Natural killer cell (primary cell): ENCODE measurements around the gene SERPINA12. TPM values are rescaled to one million over a fixed set of nuclear protein-coding genes. Genes with fewer than 3 reads are reported as not detected.

Experiments used
- ATAC-seq, 3 donors: fragments of 150-1000 bp in 2 of 3; fragments of 200-7000 bp in 1 of 3; cut with Tn5 transposase; 1 replicate in 1 of 3; 2 replicates in 2 of 3; pipeline ENCODE4 v1.10.0; 2021; ENCODE audit warnings: mild to moderate bottlenecking in 2 of 3, moderate library complexity in 2 of 3
- DNase-seq, 2 donors: peaks; one replicate each; pipeline versions ENCODE4 v3.0.0 to v3.0.0-alpha.2; 2013 to 2021; ENCODE audit warnings: mixed read lengths in 1 of 2
- H3K27ac ChIP-seq: one replicate; pipeline ENCODE4 v1.5.1; 2013; ENCODE audit warnings: mild to moderate bottlenecking, low read length
- H3K27me3 ChIP-seq: one replicate; pipeline ENCODE4 v1.6.1; 2013; ENCODE audit warnings: low read length; ENCODE audit not compliant: control insufficient read depth, insufficient read depth
- H3K36me3 ChIP-seq: one replicate; pipeline ENCODE4 v1.6.1; 2013; ENCODE audit warnings: low read length; ENCODE audit not compliant: control insufficient read depth, insufficient read depth
- H3K4me1 ChIP-seq: one replicate; pipeline ENCODE4 v1.6.1; 2013; ENCODE audit warnings: low read length; ENCODE audit not compliant: control insufficient read depth, insufficient read depth
- H3K4me3 ChIP-seq: one replicate; pipeline ENCODE4 v1.5.1; 2013; ENCODE audit warnings: low read length
- H3K9me3 ChIP-seq: one replicate; pipeline ENCODE4 v1.6.1; 2013; ENCODE audit warnings: low read length; ENCODE audit not compliant: control insufficient read depth, insufficient read depth
- H3K27ac Mint-ChIP-seq, 2 donors: one replicate each; pipeline ENCODE4 v1.8.0; 2022; ENCODE audit warnings: mild to moderate bottlenecking in 2 of 2, mixed read lengths in 2 of 2, moderate library complexity in 1 of 2
- H3K27me3 Mint-ChIP-seq, 2 donors: one replicate each; pipeline ENCODE4 v1.8.0; 2022; ENCODE audit warnings: low read depth in 2 of 2, mixed read lengths in 2 of 2
- H3K36me3 Mint-ChIP-seq: one replicate; pipeline ENCODE4 v1.8.0; 2022; ENCODE audit warnings: mixed read lengths
- H3K4me1 Mint-ChIP-seq, 2 donors: one replicate each; pipeline ENCODE4 v1.8.0; 2022; ENCODE audit warnings: mixed read lengths in 2 of 2
- H3K4me3 Mint-ChIP-seq: one replicate; pipeline ENCODE4 v1.8.0; 2022; ENCODE audit warnings: mild to moderate bottlenecking, moderate library complexity, mixed read lengths
- H3K9me3 Mint-ChIP-seq, 2 donors: one replicate each; pipeline ENCODE4 v1.8.0; 2022; ENCODE audit warnings: mixed read lengths in 2 of 2
- CTCF ChIP-seq: fragments of 200-600 bp; IDR thresholded peaks from one replicate; pipeline ENCODE4 v1.8.0; 2022; ENCODE audit warnings: antibody characterized with exemption
- WGBS: methylation state at CpG from one replicate; pipeline ENCODE4 v1.1.7; 2013; ENCODE audit warnings: missing lambda C conversion rate; ENCODE audit not compliant: insufficient coverage; 5-methylcytosine and 5-hydroxymethylcytosine counted together
- intact Hi-C: fragments of 100-400 bp; cut with micrococcal nuclease; formaldehyde crosslinking; loops from one replicate; pipeline ENCODE4 v1.14.2; 2022
- total RNA-seq, 4 donors: library from RNA; stranded (reverse); fragments of 120-200 nt in 1 of 4; gene quantifications; one replicate each; pipeline versions ENCODE4 v1.2.3 to v1.2.4, GENCODE V29; 2013 to 2022

SERPINA12 gene
- total RNA-seq, 3 donors from 2014 or later (not counting 1 experiment from before 2014, with no cell fraction given) = not detected

- Histone ChIP-seq H3K4me1 (no peaks in the 10 kb centered on the region), H3K27ac (no peak overlapping the region), H3K4me3 (no peak overlapping the region), H3K27me3 (no peaks in the 10 kb centered on the region), H3K9me3 (no peaks in the 10 kb centered on the region), H3K36me3 (no peaks in the 10 kb centered on the region)
- 66% methylated on average over 5 of the region's 5 CpGs for WGBS
- Mint-ChIP-seq H3K4me3 (no peak overlapping the region), H3K27me3 (peaks cover 11 to 20% of the 10 kb centered on the region in 2 donors), H3K4me1 (no peaks in the 10 kb centered on the region), H3K27ac (no peak overlapping the region), H3K36me3 (no peaks in the 10 kb centered on the region), H3K9me3 (no peaks in the 10 kb centered on the region)
- DNase-seq (no peak), ATAC-seq (no peak)
- no peak for TF ChIP-seq CTCF
- intact Hi-C loops = no loop called here
Measured at GRCh38 chr14:94439453-94440057, 69.7 kb downstream of the SERPINA12 start.

Other genes starting within 250 kb of the SERPINA12 start
- gene SERPINA10, start 216.2 kb downstream of the SERPINA12 start, total RNA-seq = not detected
- gene SERPINA6, start 186.1 kb downstream of the SERPINA12 start, total RNA-seq = not detected
- not detected for gene SERPINA2, start 142.8 kb downstream of the SERPINA12 start, total RNA-seq
- gene SERPINA1, start 120.9 kb downstream of the SERPINA12 start, total RNA-seq = 10 to 100 TPM; 12.7 to 65.3 (median 48.3) TPM
- gene SERPINA11, start 56.7 kb downstream of the SERPINA12 start, total RNA-seq = not detected
- gene SERPINA9, start 33.3 kb downstream of the SERPINA12 start, total RNA-seq = not detected
- not detected for gene SERPINA4, start 52.0 kb upstream of the SERPINA12 start, total RNA-seq
- gene SERPINA5, start 72.0 kb upstream of the SERPINA12 start, total RNA-seq = not detected
- not detected for gene SERPINA3, start 102.9 kb upstream of the SERPINA12 start, total RNA-seq